Limb (tissue), 2 donors: Measurements from ENCODE around the gene PPP1R12B.
"Not testable (repeated sequence)": the region's sequence is repeated elsewhere in the genome, so short reads cannot be mapped to it uniquely, and the experiment has no call there.

Source experiments
- DNase-seq, 2 donors: peaks; one replicate each; pipeline ENCODE4 v3.0.0-alpha.2; 2016; ENCODE audit errors: extremely low spot score in 2 of 2

Gene PPP1R12B

DNA sequence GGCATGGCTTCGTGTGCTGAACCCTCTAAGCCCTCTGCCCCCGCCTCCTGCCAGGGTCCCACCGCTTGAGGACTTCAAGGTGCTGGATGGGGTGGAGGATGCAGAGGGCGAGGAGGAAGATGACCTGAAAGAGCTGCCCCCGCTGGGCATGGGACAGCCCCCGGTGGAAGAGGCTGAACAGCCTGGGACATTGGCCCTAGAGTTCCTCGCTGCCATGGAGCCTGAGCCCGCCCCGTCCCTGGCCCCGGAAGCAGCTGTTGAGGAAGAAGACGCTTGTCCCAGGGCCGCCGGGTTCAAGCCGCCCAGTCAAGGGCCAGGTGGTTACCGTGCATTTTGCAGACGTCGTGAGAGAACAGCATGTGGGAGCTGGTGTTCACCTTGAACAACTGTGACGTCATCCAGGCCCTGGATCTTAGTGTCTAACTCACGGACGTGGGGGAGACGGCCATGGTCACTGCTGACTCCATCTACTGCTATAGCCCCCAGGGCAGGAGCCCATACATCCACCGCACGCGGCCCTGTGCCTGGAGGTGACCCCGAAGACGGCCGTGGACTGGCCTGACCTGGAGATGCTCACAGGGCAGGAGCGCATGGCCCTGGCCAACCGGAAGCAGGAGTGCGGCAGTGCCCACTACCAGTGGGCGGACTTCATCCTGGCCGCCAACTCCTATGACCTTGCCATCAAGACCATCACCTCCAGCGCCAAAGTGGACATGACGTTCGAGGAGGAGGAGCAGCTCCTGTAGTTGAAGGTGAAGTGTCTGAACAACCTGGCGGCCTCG lies 90.1 kb downstream of the PPP1R12B start:
- no peak for DNase-seq

GRCh38 chr1:202439308-202439707 lies 90.8 kb downstream of the PPP1R12B start:
- no peak for DNase-seq

DNA sequence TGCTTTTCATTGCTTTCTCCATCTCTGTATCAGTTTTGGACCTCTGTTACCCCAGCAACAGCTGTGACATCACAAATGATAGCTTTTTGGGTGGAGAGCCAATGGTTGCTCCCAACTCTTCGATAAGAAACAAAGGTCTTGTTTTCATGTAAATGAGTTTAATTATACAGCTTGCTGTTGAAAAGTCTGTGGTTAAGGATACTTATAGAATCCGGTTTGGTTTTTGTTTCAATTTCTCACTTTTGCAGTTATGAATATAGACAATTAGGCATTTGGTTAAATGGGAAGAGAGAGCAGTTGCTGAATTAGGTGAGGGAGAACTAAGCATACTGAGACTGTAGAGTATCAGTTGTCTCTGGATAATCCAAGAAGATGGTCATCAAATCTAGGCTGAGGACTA lies 99.6 kb downstream of the PPP1R12B start:
- not testable (repeated sequence) for DNase-seq

- not testable (repeated sequence) for DNase-seq
Measured at GRCh38 chr1:202451641-202452040, 103.1 kb downstream of the PPP1R12B start.

GRCh38 chr1:202452508-202452907 lies 104.0 kb downstream of the PPP1R12B start:
- no peak for DNase-seq

DNA sequence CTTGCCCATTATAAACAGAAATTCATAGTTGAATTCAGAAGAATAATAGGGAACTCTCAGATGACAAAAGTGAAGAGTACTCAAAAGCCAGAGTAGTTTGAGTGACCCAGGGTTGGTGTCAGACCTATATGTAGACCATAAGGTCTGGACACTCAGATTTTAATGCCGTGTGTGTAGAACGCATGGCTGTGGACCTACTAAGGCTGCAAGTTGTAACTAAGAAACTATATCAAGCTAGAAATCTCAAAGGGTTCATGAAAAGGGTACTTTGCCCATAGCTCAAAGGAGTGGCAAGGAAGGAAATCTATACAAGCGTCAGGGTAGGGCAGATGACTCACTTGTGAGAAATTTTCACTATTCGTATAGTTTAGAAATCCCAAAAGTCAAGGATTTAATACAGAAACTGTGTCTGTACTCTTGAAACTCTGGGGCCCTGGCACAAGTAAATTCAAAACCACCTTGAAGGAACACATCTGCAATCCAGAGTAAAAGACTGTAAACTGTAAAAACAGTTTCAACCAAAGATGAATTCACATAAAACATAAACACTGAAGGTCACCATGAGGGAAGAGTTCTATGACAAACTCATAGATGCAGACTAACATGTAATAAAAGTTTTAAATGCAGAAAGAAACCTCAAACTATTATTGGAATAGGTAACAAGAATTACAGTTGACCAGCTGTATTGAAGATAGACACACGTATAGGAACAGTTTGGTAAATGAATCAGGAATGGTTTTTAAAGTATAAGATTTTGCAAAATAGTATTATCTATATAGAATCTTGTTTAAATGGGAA lies 108.1 kb downstream of the PPP1R12B start:
- not testable (repeated sequence) for DNase-seq

DNA sequence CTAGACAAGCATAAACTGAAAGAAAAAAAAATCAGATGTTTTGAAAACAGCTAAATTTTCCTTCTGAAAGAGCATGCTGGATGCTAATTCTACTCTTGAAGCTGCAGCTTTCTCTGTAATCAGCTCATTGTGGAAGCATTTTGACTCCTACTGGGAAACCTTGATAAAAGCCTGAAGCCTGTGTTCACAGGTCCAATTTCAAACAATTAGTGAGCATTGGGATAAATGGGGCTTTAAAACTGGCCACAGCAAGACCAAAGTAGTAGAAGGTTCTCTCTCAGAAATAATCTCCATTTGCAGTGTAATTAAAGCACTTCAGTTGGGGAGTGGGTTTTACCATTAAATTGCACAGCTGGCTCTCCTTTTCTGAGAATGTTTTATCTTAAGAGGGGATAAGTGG lies 110.2 kb downstream of the PPP1R12B start:
- not testable (repeated sequence) for DNase-seq

DNA sequence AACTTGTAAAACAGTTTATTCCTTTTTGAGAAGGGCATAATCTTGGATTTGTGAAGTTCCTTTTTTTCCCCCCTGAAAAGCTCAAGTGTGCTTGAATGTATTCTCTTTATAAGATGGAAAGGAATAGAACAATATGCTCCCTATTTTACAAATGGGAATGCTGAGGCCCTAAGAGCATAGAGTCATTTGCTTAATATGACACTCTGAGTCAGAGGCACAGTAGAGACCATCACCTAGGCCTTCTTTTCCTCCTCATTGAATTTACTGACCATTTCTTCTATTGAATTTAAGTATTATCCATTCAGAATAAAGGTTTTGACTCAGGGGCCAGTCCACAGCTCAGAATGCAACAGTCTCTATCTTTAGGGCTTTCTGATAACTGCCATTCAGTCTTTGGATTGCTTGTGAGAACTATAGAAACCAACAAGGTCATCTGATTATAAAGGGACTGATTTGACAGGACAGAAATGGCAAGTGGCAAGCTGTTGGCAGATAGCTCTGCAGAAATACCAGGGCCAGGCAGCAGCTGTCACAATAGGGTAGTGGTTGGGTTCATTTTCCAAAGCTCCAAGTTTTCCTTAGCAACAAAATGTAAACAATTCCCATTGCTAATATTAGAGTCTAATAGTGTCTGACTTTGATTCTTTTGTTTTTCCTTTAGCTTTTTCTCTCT lies 111.1 kb downstream of the PPP1R12B start:
- peak; percentile 32 to 66 for DNase-seq

DNA sequence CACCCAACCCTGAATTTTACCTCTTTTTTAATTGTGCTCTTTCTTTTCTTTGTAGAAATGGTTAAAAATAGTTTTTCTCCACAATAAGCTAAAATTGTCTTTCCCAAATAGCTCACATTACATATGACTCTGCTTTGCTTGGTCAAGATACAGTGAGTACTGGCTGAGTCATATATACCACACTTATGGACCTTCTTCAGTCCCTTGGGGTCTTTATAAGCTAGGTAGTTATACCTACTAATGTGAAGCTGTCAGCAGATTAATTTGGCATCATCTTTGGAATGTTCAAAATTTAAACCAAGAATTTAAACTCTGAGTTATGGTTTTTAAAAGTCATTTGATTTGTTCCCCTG lies 111.6 kb downstream of the PPP1R12B start:
- DNase-seq: not testable (repeated sequence)

DNA sequence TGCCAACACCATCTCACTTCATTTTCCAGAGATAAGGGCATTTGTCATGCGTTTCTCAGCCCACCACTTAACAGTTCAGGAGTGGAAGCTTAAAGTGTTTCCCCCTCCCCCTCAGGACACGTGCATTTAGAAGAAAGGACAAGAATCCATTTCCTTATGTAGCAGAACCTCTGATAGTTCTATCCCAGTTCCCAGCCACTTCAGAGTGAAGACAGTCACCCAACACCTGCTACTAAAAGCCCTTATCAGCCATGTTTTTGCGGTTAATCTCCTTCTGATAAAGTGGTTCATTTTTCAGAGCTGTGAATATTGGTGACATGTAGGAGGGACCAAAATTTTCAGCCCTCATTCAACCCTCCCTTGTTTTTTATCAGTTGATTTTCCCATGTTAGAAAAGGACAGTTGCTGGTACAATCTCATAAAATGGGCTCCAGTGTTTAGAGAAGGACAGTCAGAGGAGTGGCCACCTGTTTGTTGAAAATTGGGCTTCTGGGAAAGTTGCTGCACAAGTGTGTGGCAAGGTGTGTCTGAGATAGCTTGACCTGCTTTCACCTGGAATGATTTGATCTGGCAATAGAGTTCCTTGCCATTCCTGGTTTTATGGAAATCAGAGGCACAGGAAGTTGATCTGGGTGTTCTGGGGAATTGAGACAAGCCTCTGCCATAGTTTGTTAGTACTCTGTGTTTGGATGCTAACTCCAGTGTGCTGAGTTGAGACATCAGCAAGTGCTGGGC lies 114.0 kb downstream of the PPP1R12B start:
- no peak for DNase-seq

- DNase-seq: peak in 1 of 2 donors; percentile 49
Measured at GRCh38 chr1:202464153-202464742, 115.7 kb downstream of the PPP1R12B start.

GRCh38 chr1:202465644-202466270 lies 117.3 kb downstream of the PPP1R12B start:
- DNase-seq: not testable (repeated sequence)

DNA sequence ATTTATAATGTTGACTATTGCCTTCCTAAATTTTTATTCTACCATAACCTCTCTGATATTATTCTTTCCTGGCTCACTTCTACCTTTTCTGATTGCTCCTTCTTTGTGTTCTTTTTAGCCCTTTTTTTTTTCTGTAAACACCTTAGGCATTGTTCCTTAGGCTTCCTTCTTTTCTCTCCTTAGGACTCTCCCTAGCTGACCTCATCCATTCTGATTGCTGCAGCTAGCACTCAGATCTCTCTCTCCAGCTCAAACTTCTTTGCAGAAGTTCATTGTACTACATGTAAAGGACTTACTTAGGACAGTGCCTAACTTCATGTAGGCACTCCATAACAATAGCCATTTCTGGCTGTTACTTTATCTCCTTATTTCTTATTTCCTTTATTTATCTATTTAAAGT lies 117.8 kb downstream of the PPP1R12B start:
- not testable (repeated sequence) for DNase-seq

- not testable (repeated sequence) for DNase-seq
Measured at GRCh38 chr1:202467381-202467780, 118.9 kb downstream of the PPP1R12B start.

GRCh38 chr1:202468695-202469094 lies 120.2 kb downstream of the PPP1R12B start:
- not testable (repeated sequence) for DNase-seq

DNA sequence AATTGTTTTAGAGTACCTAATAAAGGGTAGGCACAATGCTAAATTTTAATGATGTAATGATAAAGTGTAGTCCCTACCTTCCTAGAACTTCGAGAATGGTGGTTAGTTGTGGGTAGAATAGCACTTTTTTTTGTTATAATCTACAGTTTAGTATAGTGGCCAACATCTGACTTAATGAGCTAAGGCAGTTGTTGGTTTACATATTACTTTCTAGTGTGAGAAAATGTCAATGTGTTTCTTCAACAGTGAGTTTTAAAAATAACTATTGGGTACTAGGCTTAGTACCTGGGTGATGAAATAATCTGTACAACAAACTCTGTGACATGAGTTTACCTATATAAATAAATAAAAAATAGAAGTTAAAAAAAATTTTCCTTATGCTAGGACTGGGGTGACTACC lies 120.6 kb downstream of the PPP1R12B start:
- not testable (repeated sequence) for DNase-seq

GRCh38 chr1:202471246-202471645 lies 122.7 kb downstream of the PPP1R12B start:
- no peak for DNase-seq

- DNase-seq: not testable (repeated sequence)
Measured at GRCh38 chr1:202472347-202473124, 124.0 kb downstream of the PPP1R12B start.

GRCh38 chr1:202473266-202474045 lies 125.0 kb downstream of the PPP1R12B start:
- DNase-seq: not testable (repeated sequence)
